ENCODE data around the gene MPHOSPH8.

DNA sequence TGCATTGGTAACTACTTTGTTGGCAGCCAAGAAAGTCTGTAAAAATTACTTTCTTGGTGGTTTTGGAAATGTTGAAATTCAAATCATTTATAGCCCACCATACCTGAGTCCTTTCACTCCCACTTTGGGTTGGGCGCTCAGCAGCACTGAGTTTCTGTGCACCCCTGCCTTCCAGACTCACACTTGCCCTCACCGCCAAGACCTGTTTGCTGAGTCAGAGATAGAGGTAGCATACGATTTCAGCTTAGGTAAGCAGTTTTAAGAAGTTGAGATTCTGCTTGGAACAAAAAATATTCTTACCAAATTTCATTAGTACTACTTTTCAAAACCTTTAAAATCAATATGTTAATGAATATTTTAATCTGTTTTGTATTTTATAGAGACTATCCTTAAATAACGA, 12.6 kb downstream of the MPHOSPH8 start:
- no peak for TF ChIP-seq TAF1 (IDR thresholded peaks at IDR 0.05; ENCODE audit: borderline replicate concordance, insufficient read depth, low read length)
- no peak for TF ChIP-seq SIN3A (IDR thresholded peaks at IDR 0.05; ENCODE audit: borderline replicate concordance, insufficient read depth, low read length)
- TF ChIP-seq POLR2AphosphoS5 (IDR thresholded peaks at IDR 0.05; ENCODE audit: low read depth, low read length), result no peak
- no peak for TF ChIP-seq REST (IDR thresholded peaks at IDR 0.05; ENCODE audit: insufficient read depth in 1 of 2, low read depth in 2 of 2, low read length in 2 of 2)
- TF ChIP-seq FOXP2 (optimal IDR thresholded peaks at IDR 0.05; ENCODE audit: borderline replicate concordance, extremely low read depth, extremely low read length, insufficient read depth), result no peak
